Embryonic facial prominence (tissue), 1 donor: Measurements from ENCODE around the gene NXF1.
"Not testable (repeated sequence)": the region's sequence is repeated elsewhere in the genome, so short reads cannot be mapped to it uniquely, and the experiment has no call there.

Source experiments
- DNase-seq: peaks from one replicate; pipeline ENCODE4 v3.0.0-alpha.2; 2016; ENCODE audit errors: extremely low spot score

The NXF1 gene

DNA sequence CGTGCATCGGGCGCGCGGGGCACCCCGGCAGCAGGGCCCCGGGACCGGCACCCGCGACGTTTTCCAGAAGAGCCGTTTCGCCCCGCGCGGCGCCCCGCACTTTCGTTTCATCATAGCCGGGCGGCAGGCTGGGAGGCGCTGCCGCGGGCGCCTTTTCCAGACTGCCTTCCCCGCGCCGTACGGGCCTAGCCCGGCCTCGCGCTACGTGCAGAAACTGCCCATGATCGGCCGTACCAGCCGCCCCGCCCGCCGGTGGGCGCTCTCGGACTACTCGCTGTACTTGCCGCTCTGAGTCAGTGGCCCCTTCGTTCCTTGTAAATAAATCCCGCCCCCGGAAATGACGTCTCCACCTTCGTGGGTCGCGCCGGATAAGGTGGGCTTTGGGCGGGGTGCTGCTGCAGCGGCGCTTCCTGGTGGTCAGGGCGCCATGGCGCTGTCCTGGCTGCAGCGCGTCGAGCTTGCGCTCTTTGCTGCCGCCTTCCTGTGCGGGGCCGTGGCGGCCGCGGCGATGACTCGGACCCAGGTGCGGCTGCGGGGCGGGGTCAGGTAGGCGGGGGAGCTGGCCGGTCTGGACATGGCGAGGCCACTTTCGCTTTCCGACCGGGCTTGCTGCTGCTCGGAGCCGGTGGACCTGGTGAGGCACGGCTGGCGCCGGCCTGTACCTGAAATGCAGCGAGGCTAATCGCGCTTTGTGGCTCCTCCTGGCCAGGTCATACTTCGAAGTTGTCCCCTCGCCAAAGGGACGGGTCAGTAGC is 18.1 kb downstream of the NXF1 start, which contains the start of gene TMEM179B:
TSS of gene TMEM179B (plus strand) at position 398 of the 755 bp plus-strand sequence. CDS start at position 428, 30 bp downstream.
- DNase-seq = peak; percentile 97

DNA sequence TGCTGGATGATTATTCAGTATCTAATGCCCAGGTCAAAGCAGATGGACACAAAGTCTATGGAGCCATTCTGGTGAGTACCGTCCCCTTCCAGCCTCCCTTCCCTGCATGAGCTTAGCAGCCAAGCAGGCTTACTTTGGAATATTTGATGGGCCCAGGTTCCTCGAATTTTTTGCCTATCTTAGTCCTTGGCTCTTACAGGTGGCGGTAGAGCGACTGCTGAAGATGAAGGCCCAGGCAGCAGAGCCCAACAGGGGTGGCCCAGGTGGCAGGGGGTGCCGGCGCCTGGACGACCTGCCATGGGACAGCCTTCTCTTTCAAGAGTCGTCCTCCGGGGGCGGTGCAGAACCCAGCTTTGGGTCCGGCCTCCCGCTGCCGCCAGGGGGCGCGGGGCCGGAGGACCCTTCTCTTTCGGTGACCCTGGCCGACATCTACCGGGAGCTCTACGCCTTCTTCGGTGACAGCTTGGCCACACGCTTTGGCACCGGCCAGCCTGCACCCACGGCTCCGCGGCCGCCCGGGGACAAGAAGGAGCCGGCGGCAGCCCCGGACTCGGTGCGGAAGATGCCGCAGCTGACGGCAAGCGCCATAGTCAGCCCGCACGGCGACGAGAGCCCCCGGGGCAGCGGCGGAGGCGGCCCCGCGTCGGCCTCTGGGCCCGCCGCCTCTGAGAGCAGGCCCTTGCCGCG is 18.8 kb downstream of the NXF1 start:
- DNase-seq = peak; percentile 71

- DNase-seq = no peak
These were observed 22.5 kb downstream of the NXF1 start for GRCh38 chr11:62782753-62783152.

DNA sequence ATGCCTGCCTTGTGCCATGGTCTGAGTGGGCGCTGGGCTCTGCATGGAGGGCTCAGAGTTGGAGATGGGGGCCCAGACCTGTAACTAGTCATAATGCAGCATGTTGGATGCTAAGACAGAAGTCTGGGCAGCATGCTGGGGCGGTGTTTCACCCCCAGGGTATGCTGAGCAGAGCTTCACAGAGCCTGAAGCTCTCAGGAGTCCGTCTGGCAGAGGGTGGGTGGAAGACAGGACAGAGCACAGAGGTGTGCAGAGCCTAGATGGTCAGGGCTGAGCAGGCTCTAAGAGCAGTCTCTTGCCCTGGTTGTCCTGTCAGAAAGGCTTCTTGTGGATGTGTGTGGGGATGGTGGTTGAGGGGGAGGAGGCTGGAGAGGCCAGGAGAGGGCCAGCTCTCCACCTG is 26.8 kb downstream of the NXF1 start:
- no peak for DNase-seq

GRCh38 chr11:62777389-62777788 is 27.9 kb downstream of the NXF1 start:
- DNase-seq = no peak

- DNase-seq = no peak
These were observed 29.6 kb downstream of the NXF1 start for GRCh38 chr11:62775646-62776045.

DNA sequence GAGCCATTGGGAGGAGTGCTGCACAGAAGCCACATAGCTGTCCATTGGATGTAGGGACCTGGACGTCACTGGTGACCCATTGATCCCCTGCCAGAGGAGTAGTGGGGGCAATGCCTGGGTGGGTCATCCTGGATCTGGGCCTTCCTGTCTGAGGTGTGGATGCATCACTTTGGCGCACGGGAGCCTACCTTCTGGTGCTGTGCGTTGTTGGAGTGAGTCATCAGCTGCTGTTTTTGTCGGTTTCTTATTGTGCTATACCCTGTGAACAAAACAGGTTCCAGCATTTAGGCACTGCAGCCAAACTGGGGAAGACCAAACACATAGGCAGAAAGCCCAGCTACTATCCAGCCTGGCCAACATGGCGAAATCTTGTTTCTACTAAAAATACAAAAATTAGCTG is 30.8 kb downstream of the NXF1 start:
- DNase-seq = no peak

DNA sequence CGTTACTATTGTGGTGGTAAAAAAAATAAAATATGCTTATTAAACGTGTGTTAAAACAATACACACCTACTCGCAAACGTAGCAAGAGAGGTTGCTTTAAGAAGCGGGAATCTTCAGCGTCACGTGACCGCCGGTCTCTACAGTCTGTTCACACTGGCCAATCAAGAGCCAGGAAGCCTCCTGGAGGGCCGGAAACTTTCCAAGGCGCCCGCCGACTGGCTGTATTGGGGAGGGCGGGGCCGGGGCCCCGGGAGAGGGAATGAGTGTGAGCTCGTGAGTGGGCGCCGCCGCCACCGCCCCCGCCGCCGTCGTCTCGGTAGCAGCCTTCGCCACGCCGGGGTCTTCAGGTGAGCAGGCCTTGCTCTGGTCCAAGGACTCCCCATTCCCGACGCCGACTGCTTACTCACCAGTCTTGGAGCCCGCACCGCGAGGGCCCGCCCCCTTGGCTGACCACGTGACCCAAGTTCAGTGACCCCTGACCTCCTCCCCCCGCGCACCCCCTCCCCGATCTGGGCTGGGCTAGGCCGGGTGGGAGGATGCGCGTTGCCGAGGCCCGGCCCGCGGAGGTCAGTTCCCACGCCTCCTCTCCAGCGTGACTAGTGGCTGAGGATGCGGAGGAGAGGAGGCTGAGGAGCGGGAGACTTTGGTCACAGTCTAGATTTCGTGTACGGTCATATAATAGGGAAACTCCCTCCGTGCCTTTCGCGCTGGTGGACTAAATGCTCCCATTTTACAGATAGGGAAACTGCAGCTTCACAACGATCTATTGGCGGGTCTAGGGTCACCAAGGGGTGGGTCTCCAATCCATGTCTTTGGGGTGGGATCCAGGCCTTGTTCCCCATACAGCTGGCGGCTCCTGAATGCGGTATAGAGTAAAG is 33.9 kb downstream of the NXF1 start, which contains the start of gene TAF6L:
TSS of gene TAF6L (plus strand) at position 253 of the 878 bp plus-strand sequence. CDS start 4,388 bp downstream, outside the sequence.
- DNase-seq = peak; percentile 92

DNA sequence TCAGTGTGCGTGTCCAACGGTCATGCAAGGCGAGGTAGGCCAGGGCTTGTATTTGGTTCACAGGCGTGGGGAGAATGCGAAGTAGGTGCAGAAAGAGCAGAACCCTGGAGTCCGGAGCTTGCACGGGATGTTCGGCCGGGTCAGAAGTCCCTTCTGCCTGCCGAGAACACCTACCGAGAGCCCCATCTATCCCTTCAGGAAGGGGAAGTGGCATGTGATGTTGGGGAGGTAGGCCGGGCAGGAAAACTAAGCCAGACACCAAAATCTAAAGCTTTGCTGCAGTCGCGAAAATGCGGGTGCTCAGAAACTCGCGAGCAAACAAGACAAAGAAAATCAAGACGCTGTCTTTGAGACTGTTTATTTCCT is 34.5 kb downstream of the NXF1 start:
- DNase-seq = no peak

GRCh38 chr11:62760867-62761227 is 44.4 kb downstream of the NXF1 start:
- not testable (repeated sequence) for DNase-seq

GRCh38 chr11:62757846-62758788 is 47.1 kb downstream of the NXF1 start:
- no peak for DNase-seq

DNA sequence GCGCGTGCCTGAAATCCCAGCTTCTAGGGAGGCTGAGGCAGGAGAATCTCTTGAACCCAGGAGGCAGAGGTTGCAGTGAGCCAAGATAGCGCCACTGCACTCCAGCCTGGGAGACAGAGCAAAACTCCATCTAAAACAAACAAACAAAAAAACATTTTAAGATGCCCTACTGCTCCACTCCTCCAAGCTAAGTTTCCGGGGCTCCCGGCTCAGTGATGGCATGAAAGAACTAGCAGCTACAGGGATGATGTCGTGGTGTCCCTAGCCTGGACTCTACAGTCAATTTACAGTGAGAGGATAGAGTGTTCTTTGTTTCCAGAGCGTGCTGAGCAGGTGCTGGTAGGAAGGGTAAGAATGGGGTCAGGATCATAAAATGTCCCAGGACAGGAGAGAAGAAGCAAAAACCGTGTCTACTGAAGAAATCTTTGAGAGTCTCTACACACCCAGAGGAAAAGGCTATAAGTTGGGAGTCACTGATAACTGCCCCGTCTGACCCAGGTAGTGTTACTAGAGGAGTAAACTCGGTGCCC is 50.1 kb downstream of the NXF1 start:
- DNase-seq = no peak

- DNase-seq = peak; percentile 99
These were observed 51.3 kb downstream of the NXF1 start, which contains the start of gene ZBTB3 for GRCh38 chr11:62753736-62754603. ZBTB3 (minus strand) TSS chr11:62754160; CDS start chr11:62753664, 496 bp downstream.

DNA sequence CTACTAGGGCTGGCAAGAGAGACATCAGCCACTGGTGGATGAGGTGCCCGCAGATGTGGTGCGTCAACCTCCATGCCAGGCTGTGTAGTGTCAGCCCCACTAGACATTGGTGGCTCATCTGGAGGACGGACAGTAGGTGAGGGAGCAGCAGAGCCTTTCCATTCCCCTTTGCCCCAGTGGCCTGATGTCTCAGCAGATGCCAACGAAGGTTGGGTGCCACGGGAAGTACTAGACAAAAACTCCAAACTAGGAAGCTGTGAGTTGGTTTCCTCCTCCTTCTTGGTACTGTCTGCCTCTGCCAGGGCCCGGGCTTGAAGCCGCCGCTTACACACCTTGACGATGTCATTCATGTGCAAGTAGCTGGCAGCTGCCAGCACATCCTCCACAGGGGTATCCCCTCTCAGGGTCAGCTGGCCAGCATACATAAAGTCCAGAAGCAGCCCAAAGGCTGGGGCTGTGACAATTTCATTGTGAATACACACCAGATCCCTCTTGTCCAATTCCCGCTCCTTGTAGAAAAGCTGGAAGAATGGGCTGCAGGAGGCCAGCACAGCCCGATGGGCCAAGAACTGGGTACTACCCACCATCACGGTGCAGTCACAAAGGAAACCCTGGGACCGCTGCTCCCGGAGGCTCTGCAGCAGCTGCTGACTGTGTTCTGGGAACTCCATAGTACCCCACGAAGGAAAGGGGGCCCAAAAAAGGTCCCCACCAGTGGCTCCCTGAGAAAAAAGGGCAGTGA is 52.1 kb downstream of the NXF1 start:
- DNase-seq = no peak

DNA sequence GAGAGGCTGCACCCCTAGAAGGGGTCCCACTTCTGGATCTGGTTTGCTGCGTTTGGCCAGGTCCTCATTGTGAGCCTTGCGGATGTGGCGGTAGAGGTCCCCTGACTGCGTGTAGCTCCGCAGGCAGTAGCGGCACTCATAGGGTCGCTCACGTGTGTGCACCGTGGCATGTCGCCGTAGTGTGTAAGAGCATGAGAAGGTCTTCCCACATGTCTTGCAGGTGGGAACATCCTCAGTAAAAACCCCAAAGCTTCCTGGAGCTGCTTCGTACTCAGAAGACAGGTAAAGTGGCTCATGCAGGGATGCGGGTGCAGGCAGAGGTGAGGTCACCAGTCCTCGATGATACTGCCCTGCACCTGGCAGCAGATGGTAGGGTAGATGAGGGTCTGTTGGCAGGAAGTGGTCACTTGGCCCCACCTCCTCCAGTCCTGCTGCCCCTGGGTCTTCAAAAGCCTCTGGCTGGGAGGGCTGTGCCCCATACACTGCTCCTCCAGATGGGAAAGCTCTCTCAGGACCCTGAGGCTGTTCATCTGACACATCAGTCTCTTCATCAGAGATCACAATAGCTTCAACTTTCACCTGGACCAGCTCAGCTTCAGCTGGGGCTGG is 53.0 kb downstream of the NXF1 start:
- no peak for DNase-seq

GRCh38 chr11:62749931-62750330 is 55.3 kb downstream of the NXF1 start:
- not testable (repeated sequence) for DNase-seq

GRCh38 chr11:62747475-62748160 is 57.6 kb downstream of the NXF1 start:
- no peak for DNase-seq
